H1 (cell line): ENCODE results near the gene RAD51B. TPM values are rescaled to one million over a fixed set of nuclear protein-coding genes. Genes with fewer than 3 reads are reported as not detected.

Experiments
- CTCF ChIA-PET: fragments of 300-600 bp; sonication (Branson Sonifier 250); formaldehyde crosslinking; loops from one replicate; lab custom pipeline; 2021; ENCODE audit not compliant: partially characterized antibody; lab: Charles Lee
- POLR2A ChIA-PET: fragments of 300-600 bp; sonication (Branson Sonifier 250); formaldehyde crosslinking; loops from one replicate; lab custom pipeline; 2021; ENCODE audit warnings: inconsistent platforms; ENCODE audit not compliant: partially characterized antibody; lab: Charles Lee
- DNase-seq, 2 experiments: peaks; one replicate each; pipeline versions ENCODE4 v3.0.0 to v3.0.0-alpha.2; 2010 to 2022; ENCODE audit warnings: low spot score in 2 of 2, low read depth in 1 of 2, mixed read lengths in 1 of 2
- FAIRE-seq: peaks from 2 replicates; lab custom pipeline; 2011; peaks lifted over from hg19 to GRCh38; lab: Jason Lieb, UNC
- H2AFZ ChIP-seq: 2 replicates; pipeline ENCODE4 v1.8.1; 2012; ENCODE audit warnings: low read length, inconsistent platforms
- H2AK5ac ChIP-seq: 2 replicates; pipeline ENCODE4 v1.6.1; 2013; ENCODE audit warnings: low read depth, low read length
- H2BK120ac ChIP-seq: replicated peaks from 2 replicates; pipeline ENCODE3; 2013; ENCODE audit warnings: low read depth, low read length, inconsistent platforms
- H2BK12ac ChIP-seq: 2 replicates; pipeline ENCODE4 v1.6.1; 2013; ENCODE audit warnings: low read depth, low read length
- H2BK15ac ChIP-seq: 2 replicates; pipeline ENCODE4 v1.6.1; 2013; ENCODE audit warnings: low read length
- H2BK20ac ChIP-seq: 2 replicates; pipeline ENCODE4 v1.6.1; 2013; ENCODE audit warnings: low read length
- H2BK5ac ChIP-seq: 2 replicates; pipeline ENCODE4 v1.6.1; 2013; ENCODE audit warnings: low read depth, low read length
- H3K14ac ChIP-seq: 2 replicates; pipeline ENCODE4 v1.6.1; 2013; ENCODE audit warnings: inconsistent platforms; ENCODE audit not compliant: insufficient read length
- H3K18ac ChIP-seq: 2 replicates; pipeline ENCODE4 v1.6.1; 2013; ENCODE audit warnings: low read length; ENCODE audit errors: extremely low read depth
- H3K23ac ChIP-seq: 2 replicates; pipeline ENCODE4 v1.6.1; 2013; ENCODE audit warnings: inconsistent platforms; ENCODE audit not compliant: insufficient read length
- H3K23me2 ChIP-seq: 2 replicates; pipeline ENCODE4 v1.6.1; 2013; ENCODE audit warnings: low read depth, low read length
- H3K27ac ChIP-seq: 2 replicates; pipeline ENCODE4 v1.6.1; 2011; ENCODE audit warnings: low read depth, low read length, inconsistent platforms
- H3K27me3 ChIP-seq, 4 experiments: replicated peaks in 1 of 4; 1 replicate in 1 of 4; 2 replicates in 3 of 4; pipeline versions ENCODE4 v1.6.1 to v1.8.1; 2011 to 2013; ENCODE audit warnings: low read length in 3 of 4, mild to moderate bottlenecking in 3 of 4, inconsistent platforms in 2 of 4, mixed read lengths in 2 of 4, moderate library complexity in 1 of 4; ENCODE audit not compliant: control insufficient read depth in 3 of 4, insufficient read depth in 3 of 4; ENCODE audit errors: extremely low read depth in 1 of 4
- H3K36me3 ChIP-seq, 4 experiments: 2 replicates each; pipeline versions ENCODE4 v1.6.1 to v1.8.1; 2011 to 2013; ENCODE audit warnings: mild to moderate bottlenecking in 4 of 4, low read length in 3 of 4, moderate library complexity in 2 of 4, control low read depth in 1 of 4, inconsistent platforms in 1 of 4; ENCODE audit not compliant: insufficient read depth in 4 of 4, control insufficient read depth in 2 of 4
- H3K4ac ChIP-seq: replicated peaks from 2 replicates; pipeline ENCODE3; 2013; ENCODE audit warnings: low read length, low read depth, mixed read lengths, inconsistent platforms; ENCODE audit not compliant: insufficient read length
- H3K4me1 ChIP-seq, 4 experiments: replicated peaks in 1 of 4; 1 replicate in 1 of 4; 2 replicates in 3 of 4; pipeline versions ENCODE4 v1.6.1 to v1.8.1; 2011 to 2013; ENCODE audit warnings: low read length in 3 of 4, inconsistent platforms in 2 of 4, mixed read lengths in 1 of 4; ENCODE audit not compliant: insufficient read depth in 4 of 4, control insufficient read depth in 3 of 4
- H3K4me2 ChIP-seq, 2 experiments: 2 replicates each; pipeline versions ENCODE4 v1.6.1 to v1.8.1; 2011 to 2013; ENCODE audit warnings: low read depth in 2 of 2, low read length in 2 of 2, control low read depth in 1 of 2, inconsistent platforms in 1 of 2, mild to moderate bottlenecking in 1 of 2; ENCODE audit not compliant: insufficient read depth in 1 of 2
- H3K4me3 ChIP-seq, 4 experiments: fragments of 200-600, 300-600 bp in 1 of 4; sonication (generic), shearing (Covaris generic), sonication (Bioruptor Twin) in 1 of 4; 2 replicates each; pipeline versions ENCODE4 v1.5.1 to v1.8.1; 2011 to 2016; ENCODE audit warnings: low read length in 4 of 4, low read depth in 3 of 4, control low read depth in 2 of 4, inconsistent platforms in 2 of 4, mild to moderate bottlenecking in 2 of 4, mixed read lengths in 1 of 4, moderate library complexity in 1 of 4; ENCODE audit not compliant: insufficient read depth in 2 of 4; ENCODE audit errors: extremely low read depth in 1 of 4
- H3K56ac ChIP-seq: replicated peaks from 2 replicates; pipeline ENCODE3; 2013; ENCODE audit warnings: low read depth, mild to moderate bottlenecking, mixed read lengths, low read length, inconsistent platforms; ENCODE audit not compliant: insufficient read length
- H3K79me1 ChIP-seq: 2 replicates; pipeline ENCODE4 v1.6.1; 2013; ENCODE audit warnings: low read depth, low read length, control low read depth
- H3K79me2 ChIP-seq, 2 experiments: 2 replicates each; pipeline versions ENCODE4 v1.6.1 to v1.8.1; 2012 to 2013; ENCODE audit warnings: low read length in 2 of 2, mild to moderate bottlenecking in 2 of 2, inconsistent platforms in 1 of 2; ENCODE audit not compliant: insufficient read depth in 2 of 2, control insufficient read depth in 1 of 2
- H3K9ac ChIP-seq, 4 experiments: replicated peaks in 1 of 4; 1 replicate in 1 of 4; 2 replicates in 3 of 4; pipeline versions ENCODE4 v1.6.1 to v1.8.1; 2011 to 2013; ENCODE audit warnings: low read depth in 3 of 4, low read length in 3 of 4, control low read depth in 2 of 4, mild to moderate bottlenecking in 2 of 4, moderate library complexity in 2 of 4, inconsistent platforms in 1 of 4; ENCODE audit errors: extremely low read depth in 1 of 4
- H3K9me3 ChIP-seq, 2 experiments: 2 replicates each; pipeline versions ENCODE4 v1.6.1 to v1.8.1; 2012 to 2013; ENCODE audit warnings: mild to moderate bottlenecking in 2 of 2, moderate library complexity in 2 of 2, control low read depth in 1 of 2, inconsistent platforms in 1 of 2, low read depth in 1 of 2, low read length in 1 of 2, mixed read lengths in 1 of 2; ENCODE audit not compliant: insufficient read depth in 2 of 2
- H4K20me1 ChIP-seq, 2 experiments: replicated peaks in 1 of 2; 2 replicates each; pipeline versions ENCODE3 to v1.8.1; 2011 to 2013; ENCODE audit warnings: inconsistent platforms in 2 of 2, low read length in 2 of 2, mild to moderate bottlenecking in 1 of 2; ENCODE audit not compliant: insufficient read depth in 2 of 2, control insufficient read depth in 1 of 2
- H4K5ac ChIP-seq: 2 replicates; pipeline ENCODE4 v1.6.1; 2013; ENCODE audit warnings: low read length, low read depth, mixed read lengths, inconsistent platforms; ENCODE audit not compliant: insufficient read length
- H4K8ac ChIP-seq: 2 replicates; pipeline ENCODE4 v1.8.0; 2013; ENCODE audit warnings: mild to moderate bottlenecking, moderate library complexity, low read length, inconsistent platforms; ENCODE audit not compliant: insufficient read depth; ENCODE audit errors: extremely low read depth
- H4K91ac ChIP-seq: replicated peaks from 2 replicates; pipeline ENCODE3; 2013; ENCODE audit warnings: low read length, mixed read lengths, inconsistent platforms; ENCODE audit not compliant: insufficient read length
- ATF3 ChIP-seq: IDR thresholded peaks from 2 replicates; pipeline ENCODE4 v1.6.1; 2011; ENCODE audit warnings: low read depth, mild to moderate bottlenecking, low read length; ENCODE audit not compliant: insufficient read depth
- BCL11A ChIP-seq, 2 experiments: IDR thresholded peaks; one replicate each; pipeline ENCODE4 v1.6.1; 2011; ENCODE audit warnings: low read depth in 2 of 2, low read length in 2 of 2, mild to moderate bottlenecking in 2 of 2
- EGR1 ChIP-seq: IDR thresholded peaks from 2 replicates; pipeline ENCODE4 v1.6.1; 2011; ENCODE audit warnings: low read depth, low read length, borderline replicate concordance
- HDAC2 ChIP-seq, 2 experiments: fragments of 300-600 bp in 1 of 2; sonication (generic) in 1 of 2; IDR thresholded peaks; 2 replicates each; pipeline ENCODE4 v1.6.1; 2011 to 2012; ENCODE audit warnings: low read depth in 2 of 2, low read length in 2 of 2, mild to moderate bottlenecking in 2 of 2, moderate library complexity in 2 of 2, borderline replicate concordance in 1 of 2, inconsistent platforms in 1 of 2
- KDM1A ChIP-seq: fragments of 200-600, 300-600 bp; sonication (generic); IDR thresholded peaks from 2 replicates; pipeline ENCODE4 v1.7.1; 2016; ENCODE audit warnings: mild to moderate bottlenecking, low read length, borderline replicate concordance
- KDM4A ChIP-seq: IDR thresholded peaks from one replicate; pipeline ENCODE4 v1.7.1; 2012; ENCODE audit warnings: low read depth, mild to moderate bottlenecking, moderate library complexity, low read length, inconsistent platforms; ENCODE audit not compliant: severe bottlenecking
- POLR2AphosphoS5 ChIP-seq: IDR thresholded peaks from 2 replicates; pipeline ENCODE4 v1.6.1; 2011; ENCODE audit warnings: low read depth, low read length
- RFX5 ChIP-seq: IDR thresholded peaks from 2 replicates; pipeline ENCODE4 v1.6.1; 2011; ENCODE audit warnings: low read depth, low read length, improper control_type of control experiment, borderline replicate concordance
- RXRA ChIP-seq: IDR thresholded peaks from 2 replicates; pipeline ENCODE4 v1.6.1; 2011; ENCODE audit warnings: low read depth, mild to moderate bottlenecking, low read length, moderate library complexity; ENCODE audit not compliant: insufficient read depth
- SIN3A ChIP-seq, 2 experiments: IDR thresholded peaks in 1 of 2; conservative IDR thresholded peaks in 1 of 2; 2 replicates each; pipeline ENCODE4 v1.6.1; 2011 to 2012; ENCODE audit warnings: low read length in 2 of 2, improper control_type of control experiment in 1 of 2, low read depth in 1 of 2, mild to moderate bottlenecking in 1 of 2
- SIX5 ChIP-seq: IDR thresholded peaks from 2 replicates; pipeline ENCODE4 v1.6.1; 2011; ENCODE audit warnings: mild to moderate bottlenecking, low read depth, low read length
- SP2 ChIP-seq: IDR thresholded peaks from 2 replicates; pipeline ENCODE4 v1.6.1; 2012; ENCODE audit warnings: mild to moderate bottlenecking, low read length, inconsistent platforms
- SP4 ChIP-seq: IDR thresholded peaks from 2 replicates; pipeline ENCODE4 v1.6.1; 2012; ENCODE audit warnings: low read length, inconsistent platforms
- SUZ12 ChIP-seq: fragments of 200-600 bp; sonication (generic); IDR thresholded peaks from 2 replicates; pipeline ENCODE4 v1.6.1; 2012; ENCODE audit warnings: mild to moderate bottlenecking, inconsistent platforms, low read length, moderate library complexity, mixed read lengths
- WGBS, 2 experiments: shearing (Covaris generic) in 1 of 2; methylation state at CpG; one replicate each; pipeline versions ENCODE4 v1.1.6 to v1.1.7; 2013 to 2015; ENCODE audit warnings: low lambda C conversion rate in 2 of 2, mixed read lengths in 2 of 2, inconsistent platforms in 1 of 2, low coverage in 1 of 2, missing lambda C conversion rate in 1 of 2; ENCODE audit not compliant: insufficient replicate concordance in 2 of 2, insufficient coverage in 1 of 2, insufficient read length in 1 of 2; ENCODE audit errors: extremely low coverage in 1 of 2, missing lambda C conversion rate in 1 of 2; 5-methylcytosine and 5-hydroxymethylcytosine counted together
- polyA plus RNA-seq, 7 experiments: library from polyadenylated mRNA; depleted of rRNA in 3 of 7; stranded (reverse) in 5 of 7; unstranded in 2 of 7; fragments of >200 nt in 5 of 7; fragments of 200-250 nt in 2 of 7; gene quantifications; 1 replicate in 5 of 7; 2 replicates in 1 of 7; 4 replicates in 1 of 7; pipeline versions ENCODE4 v1.2.1 to v1.2.3, GENCODE V29; 2011 to 2013; ENCODE audit warnings: missing spikeins in 2 of 7, mixed read lengths in 2 of 7
- total RNA-seq: library from RNA; stranded (reverse); fragmentation: NEBNext Ultra II Directional; extraction: Animal tissue kit (Norgen Biotek cat#: 25700); gene quantifications from 2 replicates; pipeline ENCODE4 v1.2.1, GENCODE V29; 2021

Gene RAD51B
- total and polyA plus RNA-seq, 2 of the 8 experiments (the other 6 are each of a cell fraction or from before 2014, with no cell fraction given): 3.9 to 14.9 TPM

GRCh38 chr14:68216957-68217356, 397.4 kb downstream of the RAD51B start:
- H3K79me1 ChIP-seq: no peaks in the 10 kb centered on the region
- ChIA-PET POLR2A (no interaction called here), CTCF (no interaction called here)
- H3K36me3 ChIP-seq: no peaks in the 10 kb centered on the region
- H2BK5ac ChIP-seq: no peak overlapping the region
- H4K5ac ChIP-seq: no peak overlapping the region
- H2BK12ac ChIP-seq: no peak overlapping the region
- H3K9me3 ChIP-seq: peaks cover 0 to under 1% of the 10 kb centered on the region in 2 experiments; a peak in 1 of 4 replicates
- no peaks in the 10 kb centered on the region for H3K23me2 ChIP-seq
- no peaks in the 10 kb centered on the region for H3K27me3 ChIP-seq
- H4K20me1 ChIP-seq: no peaks in the 10 kb centered on the region
- H3K23ac ChIP-seq: no peak overlapping the region
- 0 out of 2 replicates have a peak overlapping the region, but pooled peaks have one; percentile 25 for H2BK15ac ChIP-seq
- FAIRE-seq (no peak), DNase-seq (no peak)
- H3K79me2 ChIP-seq: no peaks in the 10 kb centered on the region
- no peak overlapping the region for H4K91ac ChIP-seq
- no peak overlapping the region for H4K8ac ChIP-seq
- H3K4me2 ChIP-seq: no peak overlapping the region
- no peak overlapping the region for H3K4me3 ChIP-seq
- no peak overlapping the region for H3K14ac ChIP-seq
- no peak overlapping the region for H2BK120ac ChIP-seq
- H3K56ac ChIP-seq: no peak overlapping the region
- no peak overlapping the region for H2AFZ ChIP-seq
- 84% methylated on average over 3 of the region's 3 CpGs; no CpG with 5 or more reads in 1 of the 2 experiments for WGBS, 2 experiments
- 0 out of 7 replicates have a peak, but pooled peaks cover 0 to 2% (median 0%) of the 10 kb centered on the region in 4 experiments for H3K4me1 ChIP-seq
- H3K18ac ChIP-seq: no peak overlapping the region
- H3K27ac ChIP-seq: no peak overlapping the region
- no peak overlapping the region for H3K4ac ChIP-seq
- no peak overlapping the region for H2AK5ac ChIP-seq
- H3K9ac ChIP-seq: no peak overlapping the region
- H2BK20ac ChIP-seq: no peak overlapping the region
- TF ChIP-seq POLR2AphosphoS5 (no peak), KDM1A (no peak), SP2 (no peak), HDAC2 (IDR thresholded peaks at IDR 0.05; ENCODE audit: borderline replicate concordance in 1 of 2, low read depth in 2 of 2, low read length in 2 of 2) (no peak), BCL11A (IDR thresholded peaks at IDR 0.05; ENCODE audit: low read depth in 2 of 2, low read length in 2 of 2) (no peak), ATF3 (no peak), KDM4A (no peak), SIX5 (no peak), RXRA (no peak), SIN3A (conservative IDR thresholded peaks at IDR 0.05 in 1 of 2, IDR thresholded peaks at IDR 0.05 in 1 of 2; ENCODE audit: low read depth in 1 of 2, low read length in 2 of 2) (no peak), RFX5 (no peak), SUZ12 (no peak), EGR1 (no peak), SP4 (no peak)
